Measurements from ENCODE around the gene NOL11.

GRCh38 chr17:67753026-67753425, 35.3 kb downstream of the NOL11 start:
- TF ChIP-seq EP300 (IDR thresholded peaks at IDR 0.05) (no peak), MAZ (IDR thresholded peaks at IDR 0.05; ENCODE audit: borderline replicate concordance, low read depth, low read length) (no peak)
